Measurements from ENCODE around the gene PRCC.

Gene PRCC

GRCh38 chr1:156811168-156811567 is 43.8 kb downstream of the PRCC start:
- TF ChIP-seq TAF1 (IDR thresholded peaks at IDR 0.05; ENCODE audit: borderline replicate concordance, insufficient read depth, low read length) (no peak), SIN3A (IDR thresholded peaks at IDR 0.05; ENCODE audit: borderline replicate concordance, insufficient read depth, low read length) (no peak), REST (IDR thresholded peaks at IDR 0.05; ENCODE audit: insufficient read depth in 1 of 2, low read depth in 2 of 2, low read length in 2 of 2) (no peak), FOXP2 (optimal IDR thresholded peaks at IDR 0.05; ENCODE audit: borderline replicate concordance, extremely low read depth, extremely low read length, insufficient read depth) (no peak), POLR2AphosphoS5 (IDR thresholded peaks at IDR 0.05; ENCODE audit: low read depth, low read length) (no peak)

DNA sequence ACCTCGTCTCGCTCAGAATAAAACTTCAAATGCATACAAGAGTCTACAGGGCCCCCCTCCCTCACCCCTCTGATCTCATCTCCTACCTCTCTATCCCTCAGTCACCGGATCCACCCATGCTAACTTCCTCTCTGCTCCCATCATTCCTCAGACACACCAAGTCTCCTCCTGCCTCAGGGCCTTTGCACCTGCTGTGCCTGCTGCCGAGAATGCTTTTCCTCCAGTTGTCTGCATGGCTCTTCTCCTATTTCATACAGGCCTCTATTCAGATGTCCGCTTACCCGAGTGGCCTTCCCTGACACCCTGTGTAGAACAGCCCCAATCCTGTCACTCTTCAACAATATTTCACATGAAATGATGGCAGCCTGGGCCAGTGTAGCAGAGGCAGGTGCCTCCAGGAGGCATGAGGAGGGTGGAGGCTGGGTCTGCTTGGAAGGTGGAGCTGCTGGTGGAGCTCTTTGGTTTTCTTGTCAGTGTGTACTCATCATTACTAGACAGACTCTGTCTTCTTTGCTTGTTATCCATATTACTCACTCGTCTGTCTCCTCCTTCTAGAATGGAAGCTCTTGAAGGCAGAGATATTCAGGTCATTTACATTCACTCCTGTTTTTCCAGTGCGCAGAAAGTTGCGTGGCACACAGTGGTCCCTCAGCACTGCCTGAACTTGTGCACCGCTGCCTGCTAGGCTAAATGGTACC is 45.1 kb downstream of the PRCC start:
- TF ChIP-seq SIN3A (IDR thresholded peaks at IDR 0.05; ENCODE audit: borderline replicate concordance, insufficient read depth, low read length) (no peak), FOXP2 (optimal IDR thresholded peaks at IDR 0.05; ENCODE audit: borderline replicate concordance, extremely low read depth, extremely low read length, insufficient read depth) (no peak), TAF1 (IDR thresholded peaks at IDR 0.05; ENCODE audit: borderline replicate concordance, insufficient read depth, low read length) (no peak), REST (IDR thresholded peaks at IDR 0.05; ENCODE audit: insufficient read depth in 1 of 2, low read depth in 2 of 2, low read length in 2 of 2) (no peak), POLR2AphosphoS5 (IDR thresholded peaks at IDR 0.05; ENCODE audit: low read depth, low read length) (no peak)

DNA sequence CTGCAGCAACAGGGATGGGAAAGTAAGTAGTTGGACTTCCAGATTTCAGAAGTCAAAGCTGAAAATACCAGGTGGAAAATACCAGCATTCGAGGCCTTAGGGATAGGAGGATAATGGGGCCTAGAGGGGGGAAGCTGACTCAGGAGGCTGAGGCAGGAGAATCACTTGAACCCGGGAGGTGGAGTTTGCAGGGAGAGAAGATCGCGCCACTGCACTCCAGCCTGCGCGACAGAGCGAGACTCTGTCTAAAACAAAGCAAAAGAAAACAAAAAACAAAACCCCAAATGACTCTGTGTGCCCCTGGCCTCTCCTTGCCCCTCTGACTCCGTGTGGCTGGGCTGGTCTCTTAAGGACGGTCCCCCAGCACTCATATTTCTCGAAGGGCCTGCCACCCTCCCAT is 46.0 kb downstream of the PRCC start:
- no peak for TF ChIP-seq FOXP2 (optimal IDR thresholded peaks at IDR 0.05; ENCODE audit: borderline replicate concordance, extremely low read depth, extremely low read length, insufficient read depth)
- no peak for TF ChIP-seq POLR2AphosphoS5 (IDR thresholded peaks at IDR 0.05; ENCODE audit: low read depth, low read length)
- no peak for TF ChIP-seq SIN3A (IDR thresholded peaks at IDR 0.05; ENCODE audit: borderline replicate concordance, insufficient read depth, low read length)
- TF ChIP-seq REST (IDR thresholded peaks at IDR 0.05; ENCODE audit: insufficient read depth in 1 of 2, low read depth in 2 of 2, low read length in 2 of 2) = no peak
- TF ChIP-seq TAF1 (IDR thresholded peaks at IDR 0.05; ENCODE audit: borderline replicate concordance, insufficient read depth, low read length) = no peak

DNA sequence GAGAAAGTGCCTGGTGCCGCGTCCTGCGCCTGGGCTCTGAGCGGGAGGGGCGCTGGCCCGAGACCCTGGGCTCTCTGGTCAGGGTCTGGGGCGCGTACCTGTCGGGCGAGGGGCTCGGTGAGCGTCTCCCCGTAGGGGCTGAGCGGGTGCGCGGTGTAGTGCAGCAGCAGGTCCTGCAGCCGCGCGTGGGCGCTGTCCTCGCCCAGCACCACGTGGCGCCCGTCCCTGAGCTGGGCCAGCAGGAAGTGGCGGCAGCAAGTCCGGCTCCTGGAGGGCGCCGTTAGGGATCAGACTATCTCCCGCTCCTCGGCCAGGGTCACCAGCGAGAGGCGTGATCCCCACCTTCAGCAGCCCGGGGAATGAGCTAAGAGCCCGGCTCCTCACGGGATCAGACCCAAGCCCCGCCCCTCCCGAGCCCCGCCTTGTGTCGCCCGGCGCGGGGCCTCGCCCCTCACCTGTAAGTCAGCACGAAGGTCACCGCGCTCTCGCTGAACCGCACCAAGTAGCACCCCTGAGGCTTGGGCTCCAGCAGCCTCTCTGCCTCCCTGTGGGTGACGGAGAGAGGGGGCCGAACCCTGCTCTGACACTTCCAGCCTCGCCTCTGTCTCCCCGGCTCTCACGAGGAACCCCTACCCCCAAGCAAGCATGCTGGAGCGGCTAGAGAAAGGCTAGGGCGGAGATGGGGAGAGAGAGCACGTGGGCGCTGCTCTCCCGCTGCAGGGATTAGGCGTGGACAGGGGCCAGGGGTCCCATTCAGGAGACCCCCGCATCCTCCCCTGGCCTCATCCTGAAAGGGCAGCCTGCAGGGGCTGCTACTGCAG is 46.6 kb downstream of the PRCC start:
- TF ChIP-seq FOXP2 (optimal IDR thresholded peaks at IDR 0.05; ENCODE audit: borderline replicate concordance, extremely low read depth, extremely low read length, insufficient read depth) (no peak), REST (IDR thresholded peaks at IDR 0.05; ENCODE audit: insufficient read depth in 1 of 2, low read depth in 2 of 2, low read length in 2 of 2) (no peak), TAF1 (IDR thresholded peaks at IDR 0.05; ENCODE audit: borderline replicate concordance, insufficient read depth, low read length) (no peak), SIN3A (IDR thresholded peaks at IDR 0.05; ENCODE audit: borderline replicate concordance, insufficient read depth, low read length) (no peak), POLR2AphosphoS5 (IDR thresholded peaks at IDR 0.05; ENCODE audit: low read depth, low read length) (no peak)
